HL-60/S4 (cell line): Measurements from ENCODE around the gene PRR7.
"Not testable (repeated sequence)": the region's sequence is repeated elsewhere in the genome, so short reads cannot be mapped to it uniquely, and the experiment has no call there.

Experiments used
- in situ Hi-C: fragments of 300-500 bp; cut with MboI; formaldehyde crosslinking; loops from 2 replicates; pipeline ENCODE4 v1.14.3; 2022; ENCODE audit warnings: low sequenced_read_pairs

PRR7 gene, protein sequence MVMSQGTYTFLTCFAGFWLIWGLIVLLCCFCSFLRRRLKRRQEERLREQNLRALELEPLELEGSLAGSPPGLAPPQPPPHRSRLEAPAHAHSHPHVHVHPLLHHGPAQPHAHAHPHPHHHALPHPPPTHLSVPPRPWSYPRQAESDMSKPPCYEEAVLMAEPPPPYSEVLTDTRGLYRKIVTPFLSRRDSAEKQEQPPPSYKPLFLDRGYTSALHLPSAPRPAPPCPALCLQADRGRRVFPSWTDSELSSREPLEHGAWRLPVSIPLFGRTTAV

DNA sequence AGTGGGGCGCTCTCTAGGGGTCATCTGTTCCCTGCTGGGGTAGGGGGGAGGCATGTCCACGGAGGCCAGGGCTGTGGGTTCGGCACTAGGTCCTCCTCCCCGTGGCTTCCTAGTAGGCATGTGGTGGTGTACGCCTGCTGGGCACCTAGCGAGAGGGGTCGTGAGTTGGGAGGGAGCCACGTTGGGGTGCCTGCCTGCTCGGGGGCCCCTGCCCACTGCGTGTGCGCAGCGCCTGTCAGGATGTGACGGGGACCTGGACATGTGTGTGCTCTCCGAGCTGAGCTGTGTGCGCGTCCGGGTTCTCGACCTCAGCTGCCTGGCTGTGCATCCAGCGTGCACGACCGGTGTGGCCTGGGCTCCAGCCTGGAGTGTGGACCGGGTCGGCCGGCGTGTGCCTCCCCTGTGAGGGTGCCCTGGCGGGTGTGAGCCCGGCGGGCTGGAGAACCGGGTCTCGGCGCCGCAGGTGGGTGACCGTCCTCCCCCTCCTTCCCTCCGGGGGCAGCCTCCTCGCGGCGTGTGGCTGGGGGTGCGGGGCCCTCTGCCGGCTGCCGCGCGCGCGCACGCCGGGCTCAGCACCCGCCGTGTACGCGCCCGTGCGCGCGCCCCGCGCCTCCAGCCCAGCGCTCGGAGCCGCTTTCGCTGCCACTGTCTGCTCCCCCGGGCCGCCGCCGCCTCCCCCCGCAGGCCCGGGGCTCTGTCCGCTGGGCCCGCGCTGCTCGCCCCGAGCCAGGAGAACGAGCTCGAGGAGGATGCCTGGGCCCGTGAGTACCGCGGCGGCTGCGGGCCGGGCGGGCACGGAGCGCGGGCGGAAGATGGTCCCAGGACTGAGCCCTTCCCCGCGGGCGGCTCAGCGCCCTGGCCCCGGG, at the start of gene PRR7:
Gene PRR7, plus strand, starts transcription at position 615 of the 866 bp plus-strand sequence. CDS start 8,254 bp downstream, outside the sequence.
- in situ Hi-C loops: no loop called here

DNA sequence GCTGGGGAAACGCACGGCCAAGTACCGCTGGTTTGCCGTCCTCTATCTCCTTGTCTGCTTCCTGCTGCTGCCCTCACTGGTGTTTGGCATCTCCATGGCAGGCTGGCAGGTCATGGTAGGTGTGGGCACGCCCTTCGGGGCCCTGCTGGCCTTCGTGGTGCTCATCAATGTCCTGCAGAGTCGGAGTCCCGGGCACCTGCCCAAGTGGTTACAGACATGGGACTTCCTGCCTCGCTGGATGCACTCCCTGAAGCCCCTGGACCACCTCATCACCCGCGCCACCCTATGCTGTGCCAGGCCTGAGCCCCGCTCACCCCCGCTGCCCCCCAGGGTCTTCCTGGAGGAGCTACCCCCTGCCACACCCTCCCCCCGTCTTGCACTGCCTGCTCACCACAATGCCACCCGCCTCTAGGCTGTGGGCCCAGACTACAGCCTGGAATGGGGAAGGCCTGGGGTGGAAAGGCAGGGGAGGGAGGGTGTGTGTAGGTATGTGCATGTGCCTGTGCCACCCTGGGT, 48.7 kb upstream of the PRR7 start:
- in situ Hi-C loops: loop anchor here (25.0 kb wide), 1 partner anchor 664 kb away; no protein-coding TSS in a partner anchor

DNA sequence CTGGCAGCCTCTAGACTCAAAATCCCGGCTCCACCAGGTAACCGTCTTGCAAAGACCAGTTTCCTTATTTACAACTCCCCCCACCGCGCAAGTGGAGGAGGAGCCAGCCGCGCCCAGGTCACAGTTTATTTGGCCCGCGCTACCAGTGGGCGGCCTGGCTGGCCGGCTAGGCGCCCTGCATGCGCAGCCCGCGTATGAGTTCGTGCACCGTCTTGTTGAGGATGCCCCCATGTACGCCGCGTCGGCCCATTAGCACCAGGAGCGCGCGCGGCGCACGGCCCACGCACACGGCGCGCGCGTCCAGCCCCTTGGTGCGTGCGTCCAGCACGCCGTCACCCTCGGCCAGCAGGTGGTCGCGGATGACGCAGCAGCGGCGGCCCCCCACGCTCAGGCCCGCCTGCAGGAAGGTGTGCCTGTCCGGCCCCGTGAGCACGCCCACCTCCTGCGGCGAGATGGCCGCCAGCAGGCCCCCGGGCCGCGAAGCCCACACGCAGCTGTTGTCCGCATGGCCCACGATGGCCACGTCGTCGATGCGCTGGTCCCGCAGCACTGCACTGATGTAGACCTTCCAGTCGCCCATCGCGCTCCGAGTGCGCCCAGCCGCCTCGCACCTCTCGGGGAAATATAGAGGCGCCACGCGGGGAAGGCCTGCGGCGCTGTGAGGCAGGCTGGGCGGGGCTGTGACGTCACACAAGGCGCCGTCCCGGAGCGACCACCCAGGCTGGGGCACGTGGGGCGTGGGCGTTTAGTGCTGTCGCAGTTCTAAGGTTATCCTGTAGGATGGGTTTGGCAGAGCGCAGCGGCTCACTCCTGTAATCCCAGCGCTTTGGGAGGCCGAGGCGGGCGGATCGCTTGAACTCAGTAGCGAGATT, 46.4 kb upstream of the PRR7 start, which contains the start of gene PFN3:
Gene PFN3, minus strand, starts transcription at position 665 of the 872 bp plus-strand sequence. Its CDS starts 85 bp downstream, at position 580.
- in situ Hi-C loops: loop anchor here (25.0 kb wide), 1 partner anchor 662 kb away; no protein-coding TSS in a partner anchor

DNA sequence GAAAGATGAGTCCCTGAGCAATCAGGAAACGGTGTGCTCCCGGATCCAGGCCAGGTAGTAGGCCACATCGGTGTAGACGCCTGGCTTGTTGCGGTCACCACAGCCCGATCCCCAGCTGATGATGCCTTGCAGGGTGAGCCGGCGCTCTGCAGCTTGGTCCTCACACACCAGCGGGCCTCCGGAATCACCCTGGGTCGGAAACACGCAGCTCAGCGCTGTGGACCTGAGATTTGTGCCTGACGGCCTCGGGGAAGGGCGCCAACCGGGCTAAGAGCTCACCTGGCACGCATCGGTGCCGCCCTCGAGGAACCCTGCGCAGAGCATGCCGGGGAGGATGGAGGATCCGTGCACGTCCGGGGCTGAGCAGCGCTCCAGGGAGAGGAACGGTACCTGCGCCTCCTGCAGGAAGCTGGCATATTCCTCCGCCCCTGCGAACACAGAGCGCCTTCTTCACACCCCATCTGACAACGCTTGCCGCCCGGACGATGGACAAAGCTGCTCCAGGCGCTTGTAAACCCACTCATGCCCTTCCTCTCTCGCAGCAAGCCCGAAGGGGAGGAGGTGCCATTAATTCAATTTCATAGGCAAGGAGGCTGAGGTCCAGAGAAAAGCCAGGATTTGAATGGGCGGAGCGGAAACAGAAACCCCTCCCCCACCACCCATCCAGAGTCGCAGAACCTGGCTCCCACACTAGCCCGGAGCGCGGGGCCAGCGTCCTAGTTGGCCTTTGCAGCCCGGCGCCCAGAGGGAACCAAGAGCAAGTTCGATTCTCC, 44.2 kb upstream of the PRR7 start:
- in situ Hi-C loops: no loop called here

DNA sequence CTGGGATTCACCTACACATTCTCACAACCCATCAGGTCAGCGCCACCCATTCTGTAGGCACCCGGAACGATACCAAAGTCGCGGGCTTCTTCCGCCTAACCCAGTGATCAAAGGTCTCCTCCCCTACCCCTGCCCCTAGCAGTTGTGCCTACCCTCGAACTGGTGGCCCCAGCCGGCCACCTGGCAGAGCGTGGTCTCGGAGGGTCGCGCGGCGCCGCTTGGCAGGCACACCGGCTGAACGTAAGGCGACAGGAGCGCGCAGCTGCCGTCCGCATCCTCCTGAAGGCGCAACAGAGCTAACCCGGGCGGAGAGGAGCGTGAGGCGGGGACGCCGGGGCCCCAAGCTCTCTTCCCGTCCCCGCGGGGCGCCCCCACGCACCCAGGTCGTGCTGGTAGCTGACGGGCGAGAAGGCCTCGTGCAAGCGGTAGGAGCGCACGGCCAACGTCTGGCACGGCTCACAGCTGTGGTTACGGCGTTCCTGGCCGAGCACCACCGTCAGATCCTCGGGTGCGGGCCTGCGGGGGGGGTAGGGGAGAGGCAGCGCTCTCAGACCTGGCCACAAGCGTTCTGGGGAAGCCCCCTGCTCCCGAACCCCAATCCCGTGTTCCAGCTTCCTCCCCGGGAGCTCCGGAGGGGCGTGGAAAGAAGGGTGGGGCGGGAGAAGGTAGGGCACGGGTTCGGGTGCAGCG, 43.4 kb upstream of the PRR7 start:
- in situ Hi-C loops: no loop called here

DNA sequence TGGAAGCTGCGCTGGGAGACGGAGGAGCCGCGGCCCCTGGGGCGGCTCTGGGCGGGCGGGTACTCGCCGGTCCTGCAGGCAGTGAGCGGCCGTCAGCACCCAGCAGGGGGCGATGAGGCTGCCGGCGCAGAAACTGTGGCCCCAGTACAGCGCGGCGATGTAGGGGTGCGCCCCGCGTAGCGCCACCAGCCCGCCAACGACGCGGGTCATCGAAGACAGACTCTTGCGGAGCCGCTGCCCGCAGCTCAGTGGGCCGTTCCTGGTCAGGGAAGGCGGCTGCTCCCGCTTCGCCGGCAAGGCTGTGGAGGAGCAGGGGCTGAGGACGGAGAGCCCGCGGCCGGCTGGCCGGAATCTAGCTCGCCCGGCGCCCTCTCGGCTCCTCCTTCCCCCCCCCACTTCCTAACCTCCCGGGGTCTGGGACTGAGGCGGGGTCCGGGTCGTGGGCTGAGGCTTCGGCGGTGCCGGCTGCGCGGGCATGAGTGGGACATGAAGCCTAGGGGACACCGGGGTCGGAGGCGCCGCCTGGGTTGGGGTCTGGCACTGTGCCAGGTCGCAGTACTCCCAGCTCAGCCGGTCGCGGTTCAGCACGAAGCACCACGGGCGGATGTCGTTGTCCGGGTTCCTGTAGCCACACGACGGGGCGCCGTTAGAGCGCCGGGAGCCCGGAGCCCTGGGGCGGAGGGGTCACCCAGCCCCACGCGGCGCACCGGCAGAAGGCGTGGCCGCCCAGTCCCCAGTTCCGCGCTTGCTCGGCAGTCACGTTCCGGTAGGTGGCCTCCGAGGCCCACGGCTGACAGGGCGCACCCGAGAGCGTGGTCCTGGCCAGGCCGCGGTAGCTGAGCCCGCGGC, 42.6 kb upstream of the PRR7 start:
- in situ Hi-C loops: no loop called here

DNA sequence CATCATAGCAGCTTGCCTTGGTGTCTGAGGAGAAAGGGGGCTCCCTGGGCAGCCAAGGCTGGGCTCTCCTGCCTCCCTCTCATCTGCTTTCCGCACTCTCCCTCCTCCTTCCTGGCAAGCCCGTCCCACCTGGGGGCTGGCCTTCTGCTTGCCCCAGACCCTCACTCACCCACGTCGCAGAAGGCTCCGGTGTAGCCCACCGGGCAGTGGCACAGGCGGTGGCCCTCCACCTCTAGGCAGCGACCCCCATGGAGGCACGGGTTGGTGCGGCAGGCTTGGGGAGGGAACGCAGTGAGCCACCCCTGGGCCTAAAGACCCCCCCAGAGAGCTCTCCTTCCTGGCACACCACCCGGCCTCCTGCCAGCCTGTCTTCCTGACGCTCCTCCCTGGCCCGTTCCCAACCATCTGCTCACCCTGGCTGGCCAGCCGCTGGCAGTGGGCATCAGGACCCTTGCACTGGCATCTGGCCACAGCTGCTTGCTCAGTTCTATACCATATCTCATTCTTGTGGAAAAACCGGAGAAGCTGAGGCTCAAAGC, 41.9 kb upstream of the PRR7 start:
- in situ Hi-C loops: no loop called here

DNA sequence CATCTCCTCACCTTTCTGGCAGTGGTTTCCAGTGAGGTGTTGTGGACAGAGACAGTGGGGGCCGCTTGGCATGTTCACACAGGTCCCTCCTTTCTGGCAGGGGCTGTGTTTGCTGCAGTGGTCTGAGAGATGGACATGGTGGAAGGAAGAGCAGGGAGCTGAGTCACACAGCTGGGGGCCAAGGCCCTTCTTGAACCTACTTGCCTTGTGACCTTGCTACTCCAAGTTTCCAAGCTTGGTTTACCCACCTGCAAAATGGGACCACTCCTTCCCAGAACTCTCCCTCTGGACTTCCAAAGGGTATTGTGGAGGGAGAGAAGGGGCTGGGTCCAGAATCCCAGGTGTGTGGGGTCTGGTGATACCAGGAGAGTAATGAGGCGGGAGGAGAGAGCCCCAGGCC, 41.3 kb upstream of the PRR7 start:
- in situ Hi-C loops: no loop called here

DNA sequence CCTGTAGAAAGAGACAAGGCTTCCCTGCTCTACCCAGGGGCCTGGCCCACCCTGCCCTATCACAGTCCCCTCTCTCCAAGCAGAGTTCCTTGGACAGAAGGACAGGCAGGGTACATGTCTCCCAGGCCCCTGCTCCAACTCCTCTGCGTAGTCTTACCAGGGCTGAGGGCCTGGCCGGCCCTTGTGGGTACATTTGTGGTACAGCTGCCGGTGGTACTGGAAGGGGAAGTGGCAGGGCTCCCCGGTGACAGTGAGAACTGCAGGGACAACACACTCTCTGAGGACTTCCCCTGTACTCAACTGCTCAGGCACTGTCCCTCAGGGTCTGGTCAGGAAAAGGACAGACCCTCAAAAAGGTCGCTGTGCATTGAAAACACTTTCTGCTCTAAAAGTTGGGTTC, 40.8 kb upstream of the PRR7 start:
- in situ Hi-C loops: no loop called here

DNA sequence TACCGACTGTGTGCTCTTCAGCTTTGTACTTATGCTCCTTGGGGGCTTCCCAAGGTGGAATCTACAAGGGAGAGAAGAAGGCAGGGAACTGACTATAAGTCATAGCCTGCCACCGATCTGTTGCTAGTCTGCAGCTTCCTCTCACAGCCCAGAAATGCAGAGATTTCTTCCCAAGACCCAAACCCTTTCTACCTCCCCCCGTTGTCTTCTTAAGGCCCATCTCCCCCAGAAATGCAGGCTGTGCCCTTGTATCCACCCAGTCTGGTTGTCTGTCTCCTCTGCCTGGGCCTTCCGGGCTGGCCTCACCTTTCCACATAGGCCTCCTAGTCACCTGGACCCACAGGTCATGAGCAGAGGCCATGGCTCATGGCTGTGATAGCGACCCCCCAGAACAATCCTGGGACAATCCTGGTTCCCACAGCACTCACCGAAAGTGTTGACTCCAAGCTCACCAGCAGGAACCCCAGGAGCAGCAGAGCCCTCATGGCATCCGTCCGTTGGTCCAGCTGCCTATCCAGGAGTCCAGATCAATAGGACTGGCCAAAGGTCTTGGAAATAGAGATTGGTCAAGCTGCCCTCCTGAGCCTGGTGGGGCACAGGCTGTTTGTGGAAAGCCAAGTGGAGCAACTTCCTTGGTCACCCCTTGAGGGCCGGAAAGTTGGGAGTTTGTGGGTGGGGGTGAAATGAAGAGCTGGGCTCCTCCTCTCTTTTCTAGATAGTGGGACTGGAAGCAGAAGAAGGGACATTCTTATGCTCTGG, 37.4 kb upstream of the PRR7 start, which contains the start of gene F12:
Gene F12, minus strand, starts transcription at position 522 of the 759 bp plus-strand sequence. Its CDS starts 37 bp downstream, at position 485.
- in situ Hi-C loops: no loop called here

DNA sequence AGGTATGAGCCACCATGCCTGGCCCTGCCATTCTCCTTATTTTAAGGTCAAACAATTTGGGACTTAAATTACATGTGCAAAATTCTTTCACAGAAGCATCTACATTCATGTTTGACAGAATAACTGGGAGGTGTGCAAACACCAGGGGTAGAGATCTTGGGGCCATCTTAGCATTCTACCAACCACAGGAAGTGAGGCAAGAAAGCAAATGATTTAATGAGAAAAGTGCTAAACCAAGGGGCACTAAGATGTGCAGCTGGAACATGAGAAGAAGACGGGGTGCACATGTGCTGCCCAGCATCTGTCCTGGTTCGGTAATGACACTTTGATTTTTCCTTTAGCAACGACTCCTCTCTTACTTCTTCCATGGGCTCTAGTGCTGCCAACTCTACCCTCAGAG, 36.0 kb upstream of the PRR7 start:
- in situ Hi-C loops: no loop called here

DNA sequence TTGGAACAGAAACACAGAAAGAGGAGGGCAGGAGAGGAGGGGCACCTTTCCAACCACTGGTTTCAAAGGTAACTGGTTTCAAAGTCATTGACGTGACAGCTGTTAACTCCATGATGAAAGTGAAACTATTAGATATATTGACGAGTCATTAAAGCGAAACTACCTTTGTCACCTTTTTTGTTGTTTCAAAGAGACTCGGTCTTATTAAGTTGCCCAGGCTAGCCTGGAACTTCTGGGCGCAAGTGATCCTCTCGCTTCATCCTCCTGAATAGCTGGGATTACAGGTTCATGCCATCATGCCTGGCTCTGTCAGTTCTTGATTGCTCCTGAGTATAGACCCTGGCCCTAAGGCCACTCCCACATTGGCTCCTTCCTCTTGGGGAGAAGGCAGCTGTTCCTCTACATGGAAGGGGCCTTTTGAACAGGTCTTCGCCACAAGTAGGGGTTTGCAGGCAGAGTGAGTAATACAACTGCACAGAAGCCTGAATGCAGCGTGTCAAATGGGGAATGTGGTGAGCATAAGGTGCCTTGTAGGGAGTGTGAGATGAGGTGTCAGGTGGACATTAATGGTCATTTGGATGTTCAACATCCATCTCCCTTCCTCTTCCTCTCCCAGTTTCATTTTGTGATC, 33.9 kb upstream of the PRR7 start:
- in situ Hi-C loops: no loop called here

DNA sequence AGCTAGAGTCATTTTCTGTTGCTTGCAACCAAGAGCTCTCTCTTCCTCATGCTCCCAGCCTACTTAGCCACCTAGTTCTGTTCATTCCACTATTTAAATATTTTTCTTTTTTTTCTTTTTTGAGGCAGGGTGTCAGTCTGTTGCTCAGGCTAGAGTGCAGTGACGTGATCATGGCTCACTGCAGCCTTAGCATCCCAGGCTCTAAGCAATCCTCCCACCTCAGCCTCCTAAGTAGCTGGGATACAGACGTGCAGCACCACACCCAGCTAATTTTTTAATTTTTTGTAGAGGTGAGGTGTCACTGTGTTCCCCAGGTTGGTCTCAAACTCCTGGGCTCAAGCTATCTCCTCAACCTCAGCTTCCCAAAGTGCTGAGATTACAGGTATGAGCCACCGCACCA, 32.1 kb upstream of the PRR7 start:
- in situ Hi-C loops: no loop called here

DNA sequence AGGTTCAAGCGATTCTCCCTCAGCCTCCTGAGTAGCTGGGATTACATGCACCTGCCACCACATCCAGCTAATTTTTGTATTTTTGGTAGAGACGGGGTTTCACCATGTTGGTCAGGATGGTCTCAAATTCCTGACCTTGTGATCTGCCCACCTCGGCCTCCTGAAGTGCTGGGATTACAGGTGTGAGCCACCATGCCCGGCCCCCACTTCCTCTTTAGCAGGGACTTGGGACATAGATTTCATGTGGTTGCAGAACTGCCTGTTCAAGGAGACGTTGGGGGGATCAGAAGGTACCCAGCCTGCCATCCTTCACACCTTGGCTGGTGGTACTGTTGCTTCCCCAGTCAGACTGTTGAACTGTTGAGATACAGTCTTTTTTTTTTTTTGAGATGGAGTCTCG, 29.5 kb upstream of the PRR7 start:
- in situ Hi-C loops: not testable (repeated sequence)

DNA sequence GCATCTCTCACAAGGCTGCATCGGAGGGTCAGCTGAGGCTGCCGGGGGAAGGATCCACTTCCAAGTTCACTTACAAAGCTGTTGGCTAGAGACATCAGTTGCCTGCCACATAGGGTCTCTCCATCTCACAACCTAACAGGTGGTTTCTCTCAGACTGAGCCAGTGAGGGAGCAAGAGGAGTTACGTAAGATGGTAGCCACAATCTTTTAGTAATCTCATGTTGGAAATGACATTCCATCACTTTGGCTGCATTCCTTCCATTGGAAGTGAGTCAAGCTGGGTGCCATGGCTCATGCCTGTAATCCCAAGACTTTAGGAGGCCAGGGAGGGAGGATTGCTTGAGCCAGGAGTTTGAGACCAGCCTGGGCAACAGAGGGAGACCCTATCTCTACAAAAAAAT, 27.6 kb upstream of the PRR7 start:
- in situ Hi-C loops: no loop called here

DNA sequence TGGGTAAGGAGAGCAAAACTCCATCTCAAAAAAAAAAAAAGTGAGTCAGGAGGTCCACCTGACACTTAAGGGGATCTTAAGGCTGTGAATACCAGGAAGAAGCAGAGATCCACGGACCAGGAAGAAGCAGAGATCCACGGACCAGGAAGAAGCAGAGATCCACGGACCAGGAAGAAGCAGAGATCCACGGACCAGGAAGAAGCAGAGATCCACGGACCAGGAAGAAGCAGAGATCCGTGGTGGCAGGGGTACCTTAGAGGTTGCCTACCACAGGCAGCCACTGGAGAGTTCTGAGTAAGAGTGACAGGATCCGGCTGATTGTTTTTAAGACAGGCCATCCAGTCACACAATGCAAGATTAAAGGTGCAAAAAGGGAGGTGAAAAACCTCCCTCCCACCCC, 26.1 kb upstream of the PRR7 start:
- in situ Hi-C loops: not testable (repeated sequence)
